ENCODE data around the gene C19orf44. TPM values are rescaled to one million over a fixed set of nuclear protein-coding genes. Genes with fewer than 3 reads are reported as not detected.
"Not testable (repeated sequence)": the region's sequence is repeated elsewhere in the genome, so short reads cannot be mapped to it uniquely, and the experiment has no call there.

C19orf44 gene
- total and polyA plus RNA-seq, 12 donors = 1.6 to 4.1 (median 3.1) TPM

- TF ChIP-seq, protein P1, sequence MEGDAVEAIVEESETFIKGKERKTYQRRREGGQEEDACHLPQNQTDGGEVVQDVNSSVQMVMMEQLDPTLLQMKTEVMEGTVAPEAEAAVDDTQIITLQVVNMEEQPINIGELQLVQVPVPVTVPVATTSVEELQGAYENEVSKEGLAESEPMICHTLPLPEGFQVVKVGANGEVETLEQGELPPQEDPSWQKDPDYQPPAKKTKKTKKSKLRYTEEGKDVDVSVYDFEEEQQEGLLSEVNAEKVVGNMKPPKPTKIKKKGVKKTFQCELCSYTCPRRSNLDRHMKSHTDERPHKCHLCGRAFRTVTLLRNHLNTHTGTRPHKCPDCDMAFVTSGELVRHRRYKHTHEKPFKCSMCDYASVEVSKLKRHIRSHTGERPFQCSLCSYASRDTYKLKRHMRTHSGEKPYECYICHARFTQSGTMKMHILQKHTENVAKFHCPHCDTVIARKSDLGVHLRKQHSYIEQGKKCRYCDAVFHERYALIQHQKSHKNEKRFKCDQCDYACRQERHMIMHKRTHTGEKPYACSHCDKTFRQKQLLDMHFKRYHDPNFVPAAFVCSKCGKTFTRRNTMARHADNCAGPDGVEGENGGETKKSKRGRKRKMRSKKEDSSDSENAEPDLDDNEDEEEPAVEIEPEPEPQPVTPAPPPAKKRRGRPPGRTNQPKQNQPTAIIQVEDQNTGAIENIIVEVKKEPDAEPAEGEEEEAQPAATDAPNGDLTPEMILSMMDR (IDR thresholded peaks at IDR 0.05) = no peak
- H3K4me1 ChIP-seq = peaks cover 25 to 93% (median 60%) of the 10 kb centered on the region in 9 donors
- peak overlapping the region; percentile 48 to 92 (median 86) for H3K27ac ChIP-seq
- ATAC-seq = no peak
- intact Hi-C loops (cut with DNase I) = no loop called here
- H3K27me3 ChIP-seq = no peaks in the 10 kb centered on the region
- H3K4me3 ChIP-seq = no peak overlapping the region
- peaks cover 0 to 14% (median 0%) of the 10 kb centered on the region in 9 donors for H3K36me3 ChIP-seq
- no peak for DNase-seq
- WGBS, 2 donors = 49% methylated on average over 12 of the region's 12 CpGs
- H3K9me3 ChIP-seq = no peaks in the 10 kb centered on the region
Observed at GRCh38 chr19:16463991-16464575, 32.1 kb upstream of the C19orf44 start.

DNA sequence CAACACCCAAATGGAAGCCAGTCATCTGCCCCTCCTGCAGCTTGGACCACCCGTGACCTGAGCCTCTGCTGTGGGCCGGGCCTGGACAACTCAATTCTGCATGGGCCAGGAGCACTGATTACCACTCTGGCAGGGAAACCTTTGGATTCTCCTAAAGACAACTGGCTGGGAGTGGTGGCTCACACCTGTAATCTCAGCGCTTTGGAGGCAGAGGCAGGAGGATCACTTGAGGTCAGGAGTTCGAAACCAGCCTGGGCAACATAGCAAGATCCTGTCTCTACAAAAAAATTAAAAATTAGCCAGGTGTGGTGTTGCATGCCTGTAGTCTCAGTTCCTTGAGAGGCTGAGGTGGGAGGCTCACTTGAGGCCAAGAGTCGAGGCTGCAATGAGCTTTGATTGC lies 31.0 kb upstream of the C19orf44 start:
- H3K4me1 ChIP-seq = peaks cover 30 to 93% (median 72%) of the 10 kb centered on the region in 9 donors
- 89 to 98% methylated on average over 5 of the region's 5 CpGs for WGBS, 2 donors
- intact Hi-C loops (cut with DNase I) = no loop called here
- peak overlapping the region in 3 of 10 donors; percentile 67 to 90 (median 75) for H3K27ac ChIP-seq
- no peak overlapping the region for H3K4me3 ChIP-seq
- TF ChIP-seq, protein P1 (IDR thresholded peaks at IDR 0.05) = no peak
- H3K27me3 ChIP-seq = no peaks in the 10 kb centered on the region
- ATAC-seq = no peak
- H3K36me3 ChIP-seq = peaks cover 0 to 14% (median 0%) of the 10 kb centered on the region in 9 donors
- DNase-seq = no peak
- H3K9me3 ChIP-seq = no peaks in the 10 kb centered on the region

- H3K27me3 ChIP-seq; intact Hi-C loops (cut with DNase I); H3K9me3 ChIP-seq; H3K4me3 ChIP-seq; ATAC-seq; DNase-seq: not testable (repeated sequence)
- WGBS, 2 donors = 65 to 70% methylated on average over 12 of the region's 12 CpGs
- Histone ChIP-seq H3K27ac (peak overlapping the region; percentile 20 to 90 (median 67)), H3K36me3 (peaks cover 0 to 14% (median 0%) of the 10 kb centered on the region in 9 donors), H3K4me1 (peaks cover 37 to 86% (median 75%) of the 10 kb centered on the region in 9 donors)
Observed at GRCh38 chr19:16466802-16467427, 29.3 kb upstream of the C19orf44 start.

DNA sequence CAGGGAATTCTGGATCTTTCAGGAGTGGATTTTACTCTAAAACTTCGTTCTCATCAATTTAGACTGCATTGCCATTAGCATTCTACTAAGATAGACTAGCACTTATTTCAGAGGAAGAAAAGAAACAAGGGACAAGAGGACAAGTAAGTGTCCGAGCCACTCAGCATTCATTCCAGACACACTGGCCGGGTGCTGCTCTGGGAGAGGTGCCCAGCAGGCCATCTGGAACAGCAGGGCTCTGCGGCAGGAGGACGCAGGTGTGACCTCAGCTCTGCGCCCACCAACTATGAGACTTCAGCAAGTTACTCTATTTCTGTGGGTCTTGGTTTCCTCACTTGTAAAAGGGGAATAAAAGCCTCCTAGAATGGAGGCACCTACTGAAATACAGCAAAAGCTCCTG lies 28.6 kb upstream of the C19orf44 start:
- WGBS, 2 donors = 42 to 54% methylated on average over 6 of the region's 6 CpGs
- no peak overlapping the region for H3K4me3 ChIP-seq
- peaks cover 32 to 85% (median 70%) of the 10 kb centered on the region in 9 donors for H3K4me1 ChIP-seq
- H3K36me3 ChIP-seq = peaks cover 0 to 14% (median 0%) of the 10 kb centered on the region in 9 donors
- H3K27ac ChIP-seq = peak overlapping the region; percentile 20 to 90 (median 67)
- DNase-seq (peak; percentile 43 to 58), ATAC-seq (peak in 3 of 8 donors; percentile 44 to 51 (median 45))
- TF ChIP-seq, protein P1 (IDR thresholded peaks at IDR 0.05) = no peak
- intact Hi-C loops (cut with DNase I) = no loop called here
- no peaks in the 10 kb centered on the region for H3K9me3 ChIP-seq
- H3K27me3 ChIP-seq = no peaks in the 10 kb centered on the region

DNA sequence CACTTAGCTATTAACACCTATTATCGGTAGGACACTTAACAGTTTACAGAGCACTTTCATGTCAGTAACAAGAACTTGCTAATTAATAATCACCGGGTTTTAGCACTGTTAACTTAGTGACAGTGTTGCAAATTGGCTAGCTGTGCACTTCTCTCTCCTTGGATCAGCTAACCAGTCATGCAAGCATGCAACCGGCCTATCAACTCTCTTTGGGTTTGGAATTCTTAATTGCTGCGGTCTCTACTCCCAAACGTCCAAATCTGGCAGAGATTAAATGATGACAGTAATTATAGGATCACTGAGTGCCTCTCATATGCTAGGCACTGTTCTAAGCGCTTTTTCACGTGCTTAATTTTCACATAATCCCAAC lies 25.7 kb upstream of the C19orf44 start:
- no peak for ATAC-seq
- TF ChIP-seq, protein P1 (IDR thresholded peaks at IDR 0.05) = no peak
- WGBS, 2 donors = 16 to 19% methylated on average over 7 of the region's 7 CpGs
- Histone ChIP-seq H3K27me3 (no peaks in the 10 kb centered on the region), H3K36me3 (peaks cover 0 to 5% (median 0%) of the 10 kb centered on the region in 9 donors), H3K27ac (peak overlapping the region in 6 of 10 donors; percentile 83 to 92 (median 90)), H3K9me3 (peaks cover 0 to 8% (median 0%) of the 10 kb centered on the region in 11 donors), H3K4me3 (peak overlapping the region in 9 of 10 donors; percentile 87 to 97 (median 94)), H3K4me1 (peaks cover 22 to 60% (median 51%) of the 10 kb centered on the region in 9 donors)
- intact Hi-C loops (cut with DNase I) = no loop called here
- no peak for DNase-seq

All from heart right ventricle (tissue), 16 donors.